CD4-positive, alpha-beta T cell (primary cell): ENCODE measurements around the gene MYOZ3. TPM values are rescaled to one million over a fixed set of nuclear protein-coding genes. Genes with fewer than 3 reads are reported as not detected.

Experiments
- ATAC-seq: fragments of 200-7000 bp; cut with Tn5 transposase; one replicate; pipeline ENCODE4 v1.10.0; 2022; ENCODE audit warnings: mild to moderate bottlenecking; ENCODE audit not compliant: poor library complexity
- CTCF ChIA-PET: fragments of 350-600 bp; sonication (Branson Sonifier 250); formaldehyde crosslinking; loops from one replicate; lab custom pipeline; 2021; ENCODE audit warnings: antibody characterized with exemption, inconsistent platforms; lab: Charles Lee
- POLR2A ChIA-PET: fragments of 350-600 bp; sonication (Branson Sonifier 250); formaldehyde crosslinking; loops from one replicate; lab custom pipeline; 2021; ENCODE audit warnings: antibody characterized with exemption, inconsistent platforms; lab: Charles Lee
- DNase-seq, 14 experiments: peaks; one replicate each; pipeline ENCODE4 v3.0.0-alpha.2; 2013 to 2020; ENCODE audit warnings: mixed read lengths in 2 of 14
- H3K27ac ChIP-seq, 2 donors: one replicate each; pipeline versions ENCODE4 v1.5.1 to v1.7.0; 2013; ENCODE audit warnings: low read length in 2 of 2, low read depth in 1 of 2, mild to moderate bottlenecking in 1 of 2
- H3K27me3 ChIP-seq, 2 experiments: 1 replicate in 1 of 2; 2 replicates in 1 of 2; pipeline versions ENCODE4 v1.6.1 to v1.7.0; 2013; ENCODE audit warnings: low read length in 2 of 2, control low read depth in 1 of 2, mild to moderate bottlenecking in 1 of 2, moderate library complexity in 1 of 2; ENCODE audit not compliant: insufficient read depth in 2 of 2, control insufficient read depth in 1 of 2
- H3K36me3 ChIP-seq: one replicate; pipeline ENCODE4 v1.6.1; 2013; ENCODE audit warnings: low read length, control low read depth; ENCODE audit not compliant: insufficient read depth
- H3K4me1 ChIP-seq: one replicate; pipeline ENCODE4 v1.6.1; 2013; ENCODE audit warnings: low read length, control low read depth; ENCODE audit not compliant: insufficient read depth
- H3K4me3 ChIP-seq: one replicate; pipeline ENCODE4 v1.5.1; 2013; ENCODE audit warnings: mild to moderate bottlenecking, low read length, moderate library complexity
- H3K9me3 ChIP-seq, 2 experiments: 1 replicate in 1 of 2; 2 replicates in 1 of 2; pipeline versions ENCODE4 v1.6.1 to v1.7.0; 2013; ENCODE audit warnings: low read length in 2 of 2, mild to moderate bottlenecking in 2 of 2, control low read depth in 1 of 2, moderate library complexity in 1 of 2; ENCODE audit not compliant: control insufficient read depth in 1 of 2, insufficient read depth in 1 of 2
- H3K27ac Mint-ChIP-seq: one replicate; pipeline ENCODE4 v1.8.0; 2020; ENCODE audit warnings: mixed read lengths
- H3K27me3 Mint-ChIP-seq: one replicate; pipeline ENCODE4 v1.8.0; 2021; ENCODE audit warnings: mixed read lengths
- H3K36me3 Mint-ChIP-seq: one replicate; pipeline ENCODE4 v1.8.0; 2021; ENCODE audit warnings: low read depth, mixed read lengths
- H3K4me1 Mint-ChIP-seq: one replicate; pipeline ENCODE4 v1.8.0; 2021; ENCODE audit warnings: low read depth, mixed read lengths
- H3K4me3 Mint-ChIP-seq: one replicate; pipeline ENCODE4 v1.8.0; 2020; ENCODE audit warnings: mild to moderate bottlenecking, mixed read lengths
- H3K9me3 Mint-ChIP-seq: one replicate; pipeline ENCODE4 v1.8.0; 2020; ENCODE audit warnings: mixed read lengths
- intact Hi-C, 2 experiments: fragments of 100-400 bp; cut with DNase I in 1 of 2; cut with micrococcal nuclease in 1 of 2; formaldehyde crosslinking; loops; one replicate each; pipeline versions ENCODE4 v1.15.1 to v1.9.0; 2023 to 2025; cut with DNase I, micrococcal nuclease
- total RNA-seq, 174 experiments: library from RNA in 2 of 174; stranded (reverse) in 2 of 174; gene quantifications; one replicate each; pipeline ENCODE4 v1.2.3 and lab custom pipeline; 2021 to 2026
- TF ChIP-seq, protein P1 (sequence below): fragments of 200-600 bp; IDR thresholded peaks from one replicate; pipeline ENCODE4 v1.8.0; 2022; ENCODE audit warnings: antibody characterized with exemption, mild to moderate bottlenecking

Gene MYOZ3
- total RNA-seq, 2 experiments from 2014 or later, result not detected

DNA sequence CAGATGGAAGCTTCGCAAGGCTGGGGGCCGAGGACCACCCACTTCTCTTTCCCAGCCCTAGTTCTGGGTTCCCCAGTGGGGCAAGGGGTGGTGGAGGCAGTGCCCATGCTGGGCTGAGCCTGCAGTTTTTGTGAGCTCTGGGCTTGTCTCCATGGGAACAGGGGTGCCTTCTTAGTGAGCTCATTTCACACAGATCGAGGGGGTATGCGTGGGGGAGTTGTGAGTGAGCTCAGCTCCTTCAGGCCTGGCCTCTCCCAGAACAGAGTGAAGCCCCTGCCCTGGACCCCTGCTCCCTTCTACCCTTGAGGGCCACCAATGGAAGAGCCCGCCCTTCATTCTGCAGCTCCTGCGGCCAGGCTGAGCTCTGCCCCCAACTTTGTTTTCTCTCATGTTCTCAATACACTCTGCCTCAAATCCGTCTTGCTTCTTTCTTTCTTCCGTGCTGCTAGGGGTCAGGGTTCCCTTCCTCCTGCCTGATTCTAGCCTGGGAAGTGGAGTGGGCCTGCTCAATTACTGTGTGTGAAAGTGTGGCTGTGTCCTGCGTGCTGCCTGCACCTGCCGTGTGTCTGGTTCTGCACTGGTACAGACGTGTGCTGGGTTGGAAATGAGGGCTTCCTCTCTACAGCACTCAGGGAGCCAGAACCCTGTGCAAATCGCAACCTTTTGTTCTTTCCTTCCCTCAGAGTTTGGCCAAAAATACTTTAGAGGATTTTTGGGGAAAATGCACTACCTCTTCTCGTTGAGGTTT lies 9.0 kb upstream of the MYOZ3 start:
- intact Hi-C loops, result loop anchor here in 1 of 2 experiments (10.0 kb wide), 1 partner anchor 593 kb away; no protein-coding TSS in a partner anchor
- H3K4me3 Mint-ChIP-seq, result no peak overlapping the region
- ATAC-seq, result no peak
- H3K27me3 Mint-ChIP-seq, result no peaks in the 10 kb centered on the region
- H3K4me3 ChIP-seq, result no peak overlapping the region
- CTCF ChIA-PET, result no interaction called here
- no peaks in the 10 kb centered on the region for H3K9me3 ChIP-seq
- H3K4me1 Mint-ChIP-seq, result peaks cover 5% of the 10 kb centered on the region
- no peaks in the 10 kb centered on the region for H3K36me3 Mint-ChIP-seq
- H3K4me1 ChIP-seq, result peaks cover 10% of the 10 kb centered on the region
- no peak overlapping the region for H3K27ac ChIP-seq
- no peaks in the 10 kb centered on the region for H3K27me3 ChIP-seq
- TF ChIP-seq, protein P1, sequence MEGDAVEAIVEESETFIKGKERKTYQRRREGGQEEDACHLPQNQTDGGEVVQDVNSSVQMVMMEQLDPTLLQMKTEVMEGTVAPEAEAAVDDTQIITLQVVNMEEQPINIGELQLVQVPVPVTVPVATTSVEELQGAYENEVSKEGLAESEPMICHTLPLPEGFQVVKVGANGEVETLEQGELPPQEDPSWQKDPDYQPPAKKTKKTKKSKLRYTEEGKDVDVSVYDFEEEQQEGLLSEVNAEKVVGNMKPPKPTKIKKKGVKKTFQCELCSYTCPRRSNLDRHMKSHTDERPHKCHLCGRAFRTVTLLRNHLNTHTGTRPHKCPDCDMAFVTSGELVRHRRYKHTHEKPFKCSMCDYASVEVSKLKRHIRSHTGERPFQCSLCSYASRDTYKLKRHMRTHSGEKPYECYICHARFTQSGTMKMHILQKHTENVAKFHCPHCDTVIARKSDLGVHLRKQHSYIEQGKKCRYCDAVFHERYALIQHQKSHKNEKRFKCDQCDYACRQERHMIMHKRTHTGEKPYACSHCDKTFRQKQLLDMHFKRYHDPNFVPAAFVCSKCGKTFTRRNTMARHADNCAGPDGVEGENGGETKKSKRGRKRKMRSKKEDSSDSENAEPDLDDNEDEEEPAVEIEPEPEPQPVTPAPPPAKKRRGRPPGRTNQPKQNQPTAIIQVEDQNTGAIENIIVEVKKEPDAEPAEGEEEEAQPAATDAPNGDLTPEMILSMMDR, result no peak
- no peak for DNase-seq
- H3K9me3 Mint-ChIP-seq, result no peaks in the 10 kb centered on the region
- no peak overlapping the region for H3K27ac Mint-ChIP-seq
- POLR2A ChIA-PET, result no interaction called here
- H3K36me3 ChIP-seq, result no peaks in the 10 kb centered on the region

DNA sequence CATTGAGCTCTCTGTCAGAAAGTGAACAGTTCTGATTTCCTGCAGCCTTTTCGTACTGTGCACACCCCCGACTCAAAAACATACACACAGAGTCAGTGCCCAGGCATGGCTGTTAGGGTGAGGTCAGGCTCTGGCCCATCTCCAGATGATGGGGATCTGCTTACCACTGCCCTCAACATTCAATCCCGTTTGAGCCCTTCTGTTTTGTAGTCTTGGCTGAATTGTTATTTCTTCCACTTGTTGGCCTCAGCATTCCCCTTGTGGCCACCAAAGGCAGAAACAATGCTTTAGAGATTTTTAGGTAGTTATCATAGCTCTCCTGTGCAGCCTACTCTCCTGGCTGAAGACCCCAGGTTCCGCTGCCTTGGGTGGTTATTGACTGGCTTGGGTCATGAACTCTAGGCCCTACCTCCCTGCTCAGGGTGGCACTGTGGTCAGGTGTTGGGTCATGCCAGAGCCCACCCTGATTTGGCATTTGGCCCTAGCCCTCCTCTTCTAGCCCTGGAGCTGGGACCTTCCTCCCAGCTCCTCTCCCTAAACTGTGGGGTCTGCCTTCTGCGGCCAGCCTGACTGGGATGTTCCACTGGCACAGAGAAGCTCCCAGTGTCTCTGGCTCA lies 7.8 kb upstream of the MYOZ3 start:
- Histone ChIP-seq H3K36me3 (no peaks in the 10 kb centered on the region), H3K4me3 (no peak overlapping the region), H3K27ac (no peak overlapping the region), H3K27me3 (no peaks in the 10 kb centered on the region), H3K9me3 (no peaks in the 10 kb centered on the region), H3K4me1 (peaks cover 15% of the 10 kb centered on the region)
- CTCF ChIA-PET, result no interaction called here
- peaks cover 10% of the 10 kb centered on the region for H3K4me1 Mint-ChIP-seq
- no peaks in the 10 kb centered on the region for H3K9me3 Mint-ChIP-seq
- H3K27ac Mint-ChIP-seq, result no peak overlapping the region
- TF ChIP-seq, protein P1, result no peak
- POLR2A ChIA-PET, result no interaction called here
- DNase-seq, result no peak
- no peak for ATAC-seq
- H3K4me3 Mint-ChIP-seq, result no peak overlapping the region
- H3K36me3 Mint-ChIP-seq, result no peaks in the 10 kb centered on the region
- no peaks in the 10 kb centered on the region for H3K27me3 Mint-ChIP-seq
- intact Hi-C loops, result loop anchor here in 1 of 2 experiments (10.0 kb wide), 1 partner anchor 592 kb away; no protein-coding TSS in a partner anchor

DNA sequence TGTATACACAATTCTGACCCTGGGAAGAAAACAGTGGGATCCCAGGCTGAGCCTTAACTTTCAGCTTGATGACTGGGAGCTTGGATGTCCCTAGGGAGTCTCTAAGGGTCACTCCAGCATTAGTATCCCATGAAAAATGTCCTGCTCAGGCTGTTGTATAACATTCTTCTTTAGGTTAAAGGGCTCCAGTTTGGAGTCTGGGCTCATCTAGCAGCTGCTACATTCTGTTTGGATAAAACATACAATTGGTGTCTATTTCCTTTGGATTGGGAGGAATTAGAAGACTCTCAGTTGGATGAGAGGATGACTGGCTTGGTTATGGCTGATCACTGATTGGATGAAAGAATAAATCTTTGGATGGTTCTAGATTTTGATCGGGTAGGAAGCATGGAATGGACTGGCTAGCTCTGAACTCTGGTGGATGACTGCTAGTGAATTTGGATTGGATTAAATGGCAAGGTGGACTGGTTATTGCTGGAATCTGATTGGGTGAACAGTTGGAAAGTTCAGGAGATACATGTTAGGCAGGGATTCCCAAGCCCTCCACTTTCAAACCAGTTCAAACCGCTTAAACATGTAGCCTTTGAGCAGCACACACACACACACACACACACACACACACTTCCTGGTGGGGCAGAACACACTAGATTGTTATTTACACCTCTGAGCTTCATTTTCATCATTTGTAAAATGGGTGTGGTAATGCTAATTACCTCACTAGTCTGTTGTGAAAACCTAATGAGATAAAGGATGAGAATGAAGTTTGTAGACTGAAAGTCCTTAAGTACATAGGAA lies 7.1 kb upstream of the MYOZ3 start:
- Histone ChIP-seq H3K27ac (no peak overlapping the region), H3K9me3 (no peaks in the 10 kb centered on the region), H3K36me3 (no peaks in the 10 kb centered on the region), H3K4me3 (no peak overlapping the region), H3K27me3 (no peaks in the 10 kb centered on the region), H3K4me1 (peaks cover 15% of the 10 kb centered on the region)
- TF ChIP-seq, protein P1, result no peak
- no peak overlapping the region for H3K4me3 Mint-ChIP-seq
- H3K27me3 Mint-ChIP-seq, result no peaks in the 10 kb centered on the region
- CTCF ChIA-PET, result no interaction called here
- peak in 1 of 14 experiments; percentile 32 for DNase-seq
- H3K4me1 Mint-ChIP-seq, result peaks cover 10% of the 10 kb centered on the region
- ATAC-seq, result no peak
- intact Hi-C loops, result loop anchor here in 1 of 2 experiments (10.0 kb wide), 1 partner anchor 591 kb away; no protein-coding TSS in a partner anchor
- H3K9me3 Mint-ChIP-seq, result no peaks in the 10 kb centered on the region
- H3K36me3 Mint-ChIP-seq, result no peaks in the 10 kb centered on the region
- POLR2A ChIA-PET, result interaction anchor here (1.1 kb wide), 1 partner anchor 47 kb away, joined by 3 read pairs; the partner anchor contains the start of gene RBM22
- H3K27ac Mint-ChIP-seq, result no peak overlapping the region
